Fibroblast of the aortic adventitia (primary cell): Measurements from ENCODE around the gene TMEM217. TPM values are rescaled to one million over a fixed set of nuclear protein-coding genes. Genes with fewer than 3 reads are reported as not detected.
"Not testable (repeated sequence)": the region's sequence is repeated elsewhere in the genome, so short reads cannot be mapped to it uniquely, and the experiment has no call there.

ENCODE experiments used
- DNase-seq: peaks from one replicate; pipeline ENCODE4 v3.0.0-alpha.2; 2010; ENCODE audit warnings: low read depth
- H3K4me3 ChIP-seq: 2 replicates; pipeline ENCODE4 v1.5.1; 2011; ENCODE audit warnings: low read depth, mild to moderate bottlenecking, control low read depth, low read length, moderate library complexity
- CTCF ChIP-seq: IDR thresholded peaks from 2 replicates; pipeline ENCODE4 v1.5.1; 2011; ENCODE audit warnings: mild to moderate bottlenecking, low read length, control low read depth, inconsistent platforms; ENCODE audit not compliant: insufficient read depth
- total RNA-seq: library from RNA; depleted of rRNA; stranded (reverse); fragments of >200 nt; gene quantifications from 2 replicates; pipeline ENCODE4 v1.2.3, GENCODE V29; 2012; ENCODE audit warnings: low replicate concordance

TMEM217 gene
- total RNA-seq, 1 donor, result 0.09 TPM

DNA sequence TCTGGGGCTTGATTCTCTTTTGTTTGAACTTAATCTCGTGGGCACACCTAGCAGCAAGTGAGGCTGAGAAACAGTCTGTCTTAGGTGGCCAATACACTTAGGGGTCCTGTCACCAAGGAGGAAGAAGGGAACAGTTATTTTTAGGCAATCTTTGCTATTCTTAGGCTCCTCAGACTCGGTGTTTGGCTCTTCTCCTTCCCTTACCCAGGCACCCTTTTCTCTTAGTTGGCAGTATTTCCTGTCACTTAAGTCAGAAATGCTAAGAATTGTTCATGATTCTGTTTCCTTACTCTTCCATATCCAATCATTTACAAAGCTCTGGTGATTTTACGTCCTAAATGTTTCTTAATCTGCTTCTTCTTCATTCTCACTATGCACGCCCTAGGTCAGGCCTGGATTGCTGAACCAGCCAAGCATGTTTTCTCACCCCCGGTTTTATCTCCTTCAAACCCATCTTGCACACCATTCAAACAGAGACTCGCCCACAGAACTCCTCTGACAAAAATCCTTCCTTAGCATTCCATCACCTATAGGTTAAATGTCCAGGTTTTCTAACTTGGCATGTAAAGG is 45.2 kb upstream of the TMEM217 start:
- DNase-seq, result no peak
- TF ChIP-seq CTCF, result no peak
- no peak overlapping the region for H3K4me3 ChIP-seq

- H3K4me3 ChIP-seq, result no peak overlapping the region
- no peak for TF ChIP-seq CTCF
- no peak for DNase-seq
Measured at GRCh38 chr6:37302086-37302686, 44.2 kb upstream of the TMEM217 start.

- H3K4me3 ChIP-seq, result no peak overlapping the region
- TF ChIP-seq CTCF, result no peak
- no peak for DNase-seq
Measured at GRCh38 chr6:37299990-37300389, 42.0 kb upstream of the TMEM217 start.

DNA sequence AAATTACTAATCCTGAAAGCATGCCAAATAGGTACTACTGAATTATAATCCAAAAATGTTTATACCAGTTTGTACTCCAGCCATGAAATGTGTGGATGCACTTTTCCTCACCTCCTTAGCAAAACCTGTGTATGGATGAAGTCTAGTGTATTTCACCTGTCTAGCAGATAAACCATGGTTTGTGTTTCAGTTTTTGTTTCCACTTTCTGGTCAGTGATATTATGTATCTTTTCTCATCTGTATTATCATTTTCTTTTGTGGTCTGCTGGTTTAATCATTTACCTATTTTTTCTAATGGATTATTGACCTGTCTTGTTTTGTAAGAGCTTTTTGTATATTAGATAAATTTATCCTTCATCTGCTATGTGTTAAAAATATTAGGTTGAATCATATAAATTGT is 41.0 kb upstream of the TMEM217 start:
- no peak overlapping the region for H3K4me3 ChIP-seq
- TF ChIP-seq CTCF, result no peak
- DNase-seq, result no peak

DNA sequence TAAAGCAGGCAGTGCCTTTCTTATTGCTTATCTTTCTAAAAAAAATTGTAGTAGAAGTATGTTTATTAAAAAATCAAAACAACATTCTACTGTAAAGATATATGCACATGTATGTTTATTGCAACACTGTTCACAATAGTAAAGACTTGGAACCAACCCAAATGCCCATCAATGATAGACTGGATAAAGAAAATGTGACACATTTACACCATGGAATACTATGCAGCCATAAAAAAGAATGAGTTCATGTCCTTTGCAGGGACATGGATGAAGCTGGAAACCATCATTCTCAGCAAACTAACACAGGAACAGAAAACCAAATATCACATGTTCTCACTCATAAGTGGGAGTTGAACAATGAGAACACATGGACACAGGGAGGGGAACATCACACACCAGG is 39.7 kb upstream of the TMEM217 start:
- H3K4me3 ChIP-seq, DNase-seq: not testable (repeated sequence)

- no peak overlapping the region for H3K4me3 ChIP-seq
- no peak for DNase-seq
- no peak for TF ChIP-seq CTCF
Measured at GRCh38 chr6:37293426-37293825, 35.5 kb upstream of the TMEM217 start.

DNA sequence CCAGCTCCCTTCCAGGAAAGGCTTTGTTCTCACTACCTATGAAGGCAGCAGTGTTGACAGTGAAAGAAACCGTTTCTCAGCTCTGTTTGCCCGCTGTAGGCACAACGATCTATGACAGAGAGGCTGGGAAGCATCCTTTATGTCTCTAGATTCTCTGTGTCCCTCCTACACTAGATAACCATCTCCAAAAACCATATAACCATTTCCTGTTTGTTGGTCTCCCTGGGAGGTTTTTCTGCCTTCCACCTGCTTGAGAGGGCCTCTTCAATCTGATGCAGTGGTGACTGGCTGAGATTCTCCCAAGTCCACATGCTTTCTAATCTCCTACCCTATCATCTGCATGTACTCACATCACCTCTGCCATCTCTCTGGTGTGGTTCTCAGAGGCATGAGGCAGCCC is 32.0 kb upstream of the TMEM217 start:
- DNase-seq, result no peak
- no peak overlapping the region for H3K4me3 ChIP-seq
- TF ChIP-seq CTCF, result no peak
